Measurements from ENCODE around the gene VWA1.

GRCh38 chr1:1435911-1436629 is 580 bp downstream of the VWA1 start:
- TF ChIP-seq CTCF (IDR thresholded peaks at IDR 0.05; ENCODE audit: low read depth, low read length, missing input control), result no peak
- TF ChIP-seq RAD21 (IDR thresholded peaks at IDR 0.05), result no peak
- TF ChIP-seq HNF4G (IDR thresholded peaks at IDR 0.05), result no peak
- TF ChIP-seq TAF1 (conservative IDR thresholded peaks at IDR 0.05), result no peak
- TF ChIP-seq GABPA (IDR thresholded peaks at IDR 0.05 in 1 of 2, conservative IDR thresholded peaks at IDR 0.05 in 1 of 2), result no peak
- TF ChIP-seq SP1 (IDR thresholded peaks at IDR 0.05), result no peak
- no peak for TF ChIP-seq ZBTB33 (IDR thresholded peaks at IDR 0.05)
- no peak for TF ChIP-seq YY1 (IDR thresholded peaks at IDR 0.05)
- TF ChIP-seq JUND (IDR thresholded peaks at IDR 0.05), result no peak
- TF ChIP-seq MAX (IDR thresholded peaks at IDR 0.05), result no peak
- TF ChIP-seq ATF3 (IDR thresholded peaks at IDR 0.05), result no peak
- no peak for TF ChIP-seq EGR1 (IDR thresholded peaks at IDR 0.05; ENCODE audit: low read depth in 2 of 2)

Data from liver (tissue), 3 donors.